ENCODE measurements around the gene PAK3. TPM values are rescaled to one million over a fixed set of nuclear protein-coding genes. Genes with fewer than 3 reads are reported as not detected.

PAK3 gene
- total and polyA plus RNA-seq, 9 of the 15 experiments (the other 6 are each of a cell fraction or from before 2014, with no cell fraction given) = not detected

- TF ChIP-seq CHAMP1 (IDR thresholded peaks at IDR 0.05) = no peak
- no peak for TF ChIP-seq HMGN3 (IDR thresholded peaks at IDR 0.05; ENCODE audit: borderline replicate concordance, extremely low read depth, insufficient read length, low read depth, low read length)
- no peak for TF ChIP-seq E4F1 (CRISPR knock-in tag; IDR thresholded peaks at IDR 0.05; ENCODE audit: borderline replicate concordance)
- no peak for TF ChIP-seq PREB (CRISPR knock-in tag; IDR thresholded peaks at IDR 0.05)
- no peak for TF ChIP-seq ZNF384 (IDR thresholded peaks at IDR 0.05; ENCODE audit: low read depth, low read length)
Observed at GRCh38 chrX:111180750-111181240, 84.8 kb downstream of the PAK3 start (continued).
